LNCAP (cell line): ENCODE data around the gene SMIM36.

Experiments
- TF ChIP-seq, protein P1 (sequence below): fragments of 450-650 bp; IDR thresholded peaks from 2 replicates; pipeline ENCODE4 v1.5.1; 2017; ENCODE audit warnings: mild to moderate bottlenecking

SMIM36 gene

GRCh38 chr17:55456307-55457240 lies 54.7 kb downstream of the SMIM36 start:
- TF ChIP-seq, protein P1, sequence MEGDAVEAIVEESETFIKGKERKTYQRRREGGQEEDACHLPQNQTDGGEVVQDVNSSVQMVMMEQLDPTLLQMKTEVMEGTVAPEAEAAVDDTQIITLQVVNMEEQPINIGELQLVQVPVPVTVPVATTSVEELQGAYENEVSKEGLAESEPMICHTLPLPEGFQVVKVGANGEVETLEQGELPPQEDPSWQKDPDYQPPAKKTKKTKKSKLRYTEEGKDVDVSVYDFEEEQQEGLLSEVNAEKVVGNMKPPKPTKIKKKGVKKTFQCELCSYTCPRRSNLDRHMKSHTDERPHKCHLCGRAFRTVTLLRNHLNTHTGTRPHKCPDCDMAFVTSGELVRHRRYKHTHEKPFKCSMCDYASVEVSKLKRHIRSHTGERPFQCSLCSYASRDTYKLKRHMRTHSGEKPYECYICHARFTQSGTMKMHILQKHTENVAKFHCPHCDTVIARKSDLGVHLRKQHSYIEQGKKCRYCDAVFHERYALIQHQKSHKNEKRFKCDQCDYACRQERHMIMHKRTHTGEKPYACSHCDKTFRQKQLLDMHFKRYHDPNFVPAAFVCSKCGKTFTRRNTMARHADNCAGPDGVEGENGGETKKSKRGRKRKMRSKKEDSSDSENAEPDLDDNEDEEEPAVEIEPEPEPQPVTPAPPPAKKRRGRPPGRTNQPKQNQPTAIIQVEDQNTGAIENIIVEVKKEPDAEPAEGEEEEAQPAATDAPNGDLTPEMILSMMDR: no peak

DNA sequence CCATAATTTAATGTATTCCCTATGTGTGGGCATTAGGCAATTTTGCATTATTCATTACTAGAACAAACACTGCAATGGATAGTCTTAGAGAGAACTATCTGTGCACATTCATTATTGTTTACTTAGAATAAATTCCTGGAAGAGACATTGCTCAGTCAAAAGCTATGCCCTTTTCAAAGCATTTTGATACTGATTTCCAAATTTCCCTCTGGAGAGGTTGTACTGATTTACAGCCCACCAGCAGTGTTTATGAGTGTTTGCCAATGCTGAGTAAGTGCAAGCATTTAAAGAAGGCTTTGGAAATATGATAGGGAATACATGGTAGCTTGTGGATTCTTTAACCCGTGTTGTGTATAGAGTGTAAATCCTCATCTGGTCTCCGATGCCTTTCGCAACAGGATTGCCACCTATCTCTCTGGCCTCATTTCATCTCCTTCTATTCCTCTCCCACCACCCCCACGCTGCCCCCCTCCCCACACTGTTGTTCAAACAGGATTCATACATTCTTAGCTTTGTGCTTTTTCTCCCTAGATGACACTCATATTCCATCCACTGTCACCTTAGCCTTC lies 56.3 kb downstream of the SMIM36 start:
- TF ChIP-seq, protein P1: no peak

- TF ChIP-seq, protein P1: no peak
Observed at GRCh38 chr17:55453839-55454557, 57.3 kb downstream of the SMIM36 start.

DNA sequence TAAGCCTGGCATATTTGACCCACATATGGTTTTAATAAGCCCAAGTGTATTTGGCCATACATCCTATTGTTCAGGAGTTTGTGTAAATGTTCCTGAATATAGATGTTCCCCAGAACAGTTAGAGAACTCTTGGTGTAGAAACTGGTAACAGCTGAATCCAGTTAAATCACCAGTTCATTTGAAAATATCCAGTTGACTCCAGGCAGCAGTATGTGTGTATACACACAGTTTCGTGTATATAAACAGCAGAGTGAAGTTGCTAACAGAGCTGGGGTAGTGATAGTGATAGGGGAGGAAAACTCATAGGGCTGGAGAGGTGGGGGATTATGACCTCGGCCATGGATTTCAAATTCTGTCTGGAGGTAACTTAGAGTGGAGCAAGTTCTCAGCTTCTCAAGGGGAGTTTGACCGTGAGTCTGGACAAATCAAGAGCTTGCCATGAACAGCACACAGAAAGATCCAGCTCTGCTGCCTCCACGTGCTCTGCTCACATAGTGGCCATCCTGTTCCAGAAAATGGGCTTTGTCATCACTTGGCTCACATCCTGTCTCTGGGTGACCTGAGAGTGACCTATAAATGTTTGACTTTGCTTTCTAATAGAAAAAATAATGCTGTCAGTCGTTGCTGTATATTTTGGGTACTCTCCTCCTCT lies 59.0 kb downstream of the SMIM36 start:
- TF ChIP-seq, protein P1: no peak

- TF ChIP-seq, protein P1: no peak
Observed at GRCh38 chr17:55451758-55452138, 59.5 kb downstream of the SMIM36 start.

DNA sequence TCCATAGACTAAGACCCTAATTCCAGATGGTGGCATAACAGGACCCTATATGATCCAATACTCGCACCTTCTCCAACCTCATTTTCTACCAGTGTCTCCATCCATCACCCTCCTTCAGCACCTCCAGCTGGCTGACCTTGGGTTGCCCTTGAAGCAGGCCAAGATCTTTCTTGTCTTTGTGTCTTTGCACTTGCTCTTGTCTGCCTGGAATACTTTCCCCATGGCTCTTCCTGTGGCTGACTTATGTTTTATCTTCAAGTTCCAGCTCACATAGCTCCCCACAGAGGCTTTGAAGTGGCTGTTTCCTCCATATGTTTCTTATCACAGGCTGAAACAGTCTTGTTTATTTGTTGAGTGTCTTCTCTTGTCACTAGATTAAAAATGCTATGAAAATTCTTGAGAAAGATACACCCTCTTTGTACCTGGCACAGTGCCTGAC lies 60.0 kb downstream of the SMIM36 start:
- TF ChIP-seq, protein P1: no peak

DNA sequence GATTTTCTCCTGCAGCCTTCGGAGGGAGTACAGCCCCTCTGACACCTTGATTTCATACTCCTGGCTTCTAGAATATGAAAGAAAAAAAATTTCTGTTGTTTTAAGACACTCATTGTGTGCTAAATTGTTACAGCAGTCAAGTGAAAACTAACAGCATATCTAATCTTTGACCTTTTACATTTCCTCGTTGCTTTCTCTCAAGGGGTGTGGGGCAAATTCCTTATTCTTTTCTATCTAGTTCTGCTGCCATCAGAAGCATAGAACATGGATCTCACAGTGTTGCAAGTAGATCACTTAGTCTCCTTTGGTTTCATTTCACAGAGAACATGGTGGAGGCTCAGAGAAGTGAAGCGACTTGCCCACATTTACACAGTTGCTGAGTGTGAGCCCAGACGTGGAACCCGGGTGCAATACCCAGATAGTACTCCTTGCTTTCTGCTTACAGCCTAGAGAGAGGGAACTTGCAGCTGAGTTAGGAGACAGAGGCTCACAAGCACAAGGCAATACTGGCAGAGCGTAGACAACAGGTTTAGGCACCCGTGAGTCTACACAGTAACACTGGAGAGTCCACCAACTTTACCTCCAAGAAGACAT lies 60.9 kb downstream of the SMIM36 start:
- TF ChIP-seq, protein P1: no peak
